HG03045 (cell line): ENCODE results near the gene TRAPPC2B.
"Not testable (repeated sequence)": the region's sequence is repeated elsewhere in the genome, so short reads cannot be mapped to it uniquely, and the experiment has no call there.

Source experiments
- ATAC-seq: cut with Tn5 transposase; IDR thresholded peaks from one replicate; pipeline ENCODE4 v1.9.1; 2021; ENCODE audit warnings: mild to moderate bottlenecking, moderate library complexity; ENCODE audit not compliant: unreplicated experiment

The TRAPPC2B gene

DNA sequence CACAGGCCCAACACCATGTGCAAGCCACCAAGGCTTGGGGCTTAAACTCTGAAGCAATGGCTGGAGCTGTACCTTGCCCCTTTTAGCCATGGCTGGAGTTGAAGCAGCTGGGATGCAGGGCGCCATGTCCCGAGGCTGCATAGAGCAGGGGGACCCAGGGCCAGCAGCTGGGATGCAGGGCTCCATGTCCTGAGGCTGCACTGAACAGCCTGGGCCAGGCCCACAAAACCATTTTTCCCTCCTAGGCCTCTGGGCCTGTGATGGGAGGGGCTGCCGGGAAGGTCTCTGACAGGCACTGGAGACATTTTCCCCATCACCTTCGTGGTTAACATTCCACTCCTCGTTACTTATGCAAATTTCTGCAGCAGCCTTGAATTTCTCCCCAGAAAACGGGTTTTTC lies 10.8 kb downstream of the TRAPPC2B start:
- no peak for ATAC-seq

- not testable (repeated sequence) for ATAC-seq
Observed at GRCh38 chr19:57374647-57375046, 11.3 kb downstream of the TRAPPC2B start.

- ATAC-seq, result no peak
Observed at GRCh38 chr19:57376151-57376550, 12.8 kb downstream of the TRAPPC2B start.

DNA sequence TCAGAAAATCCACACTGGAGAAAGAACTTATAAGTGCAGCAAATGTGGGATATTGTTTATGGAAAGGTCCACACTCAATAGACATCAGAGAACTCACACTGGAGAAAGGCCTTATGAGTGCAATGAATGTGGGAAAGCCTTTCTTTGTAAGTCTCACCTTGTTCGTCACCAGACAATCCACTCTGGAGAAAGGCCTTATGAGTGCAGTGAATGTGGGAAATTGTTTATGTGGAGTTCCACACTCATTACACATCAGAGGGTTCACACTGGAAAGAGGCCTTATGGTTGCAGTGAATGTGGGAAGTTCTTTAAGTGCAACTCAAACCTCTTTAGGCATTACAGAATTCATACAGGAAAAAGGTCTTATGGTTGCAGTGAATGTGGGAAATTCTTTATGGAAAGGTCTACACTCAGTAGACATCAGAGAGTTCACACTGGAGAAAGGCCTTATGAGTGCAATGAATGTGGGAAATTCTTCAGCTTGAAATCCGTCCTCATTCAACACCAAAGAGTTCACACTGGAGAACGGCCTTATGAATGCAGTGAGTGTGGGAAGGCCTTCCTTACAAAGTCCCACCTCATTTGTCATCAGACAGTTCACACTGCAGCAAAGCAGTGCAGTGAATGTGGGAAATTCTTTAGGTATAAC lies 14.3 kb downstream of the TRAPPC2B start:
- no peak for ATAC-seq

DNA sequence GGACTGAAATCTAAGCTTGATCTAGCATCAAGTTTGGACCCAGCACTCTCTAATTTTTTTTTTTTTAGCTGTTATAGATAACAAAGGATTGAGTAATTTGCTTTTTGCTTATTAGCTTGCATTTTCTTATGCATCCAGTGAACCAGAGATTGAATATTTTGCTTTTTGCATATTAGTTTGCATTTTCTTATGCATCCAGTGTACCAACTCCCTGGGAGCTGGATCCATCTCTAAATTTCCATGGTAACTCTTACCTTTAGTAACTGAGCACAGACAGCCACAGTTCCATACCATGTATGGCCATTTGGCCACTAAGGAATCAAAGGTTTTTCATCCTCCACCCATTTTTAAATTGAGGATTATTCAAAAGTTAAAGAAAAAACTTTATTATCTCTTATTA lies 17.6 kb downstream of the TRAPPC2B start:
- no peak for ATAC-seq

DNA sequence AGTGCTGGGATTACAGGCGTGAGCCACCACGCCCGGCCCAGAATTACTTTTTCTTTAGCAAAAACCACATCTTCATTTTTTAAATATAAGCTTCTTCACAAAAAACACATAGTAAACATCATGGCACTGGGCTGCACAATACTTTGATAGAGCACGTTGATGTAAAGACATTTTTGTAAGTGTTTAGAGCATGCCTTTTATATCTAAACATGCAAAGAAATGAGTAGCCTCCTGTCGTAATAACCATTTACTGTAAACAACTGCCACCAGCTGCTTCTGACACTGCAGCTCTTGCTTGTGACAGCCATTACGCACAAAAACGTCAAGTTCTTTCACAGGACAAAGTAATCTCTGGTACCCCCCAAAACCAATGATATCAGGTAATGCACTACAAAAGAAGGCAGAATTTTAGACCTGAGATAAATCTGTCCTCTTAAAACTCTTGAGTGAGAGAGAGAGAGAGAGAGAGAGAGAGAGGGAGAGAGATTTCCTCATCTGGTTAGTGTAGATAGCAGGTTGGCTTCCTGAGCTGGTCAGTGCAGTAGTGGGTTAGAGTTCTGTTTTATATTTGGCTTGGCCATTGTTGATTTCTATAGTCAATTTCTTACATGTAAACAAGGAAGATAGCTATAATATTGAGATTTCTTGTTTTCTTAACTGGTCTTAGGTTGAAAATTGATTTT lies 19.6 kb downstream of the TRAPPC2B start:
- ATAC-seq, result no peak

- no peak for ATAC-seq
Observed at GRCh38 chr19:57389194-57389729, 25.9 kb downstream of the TRAPPC2B start.

- peak; percentile 95 for ATAC-seq
Observed at GRCh38 chr19:57389730-57390598, 26.6 kb downstream of the TRAPPC2B start, which contains the start of gene ZNF548. Gene ZNF548, plus strand, starts transcription at chr19:57389854. Its CDS starts 246 bp downstream, at chr19:57390100.

DNA sequence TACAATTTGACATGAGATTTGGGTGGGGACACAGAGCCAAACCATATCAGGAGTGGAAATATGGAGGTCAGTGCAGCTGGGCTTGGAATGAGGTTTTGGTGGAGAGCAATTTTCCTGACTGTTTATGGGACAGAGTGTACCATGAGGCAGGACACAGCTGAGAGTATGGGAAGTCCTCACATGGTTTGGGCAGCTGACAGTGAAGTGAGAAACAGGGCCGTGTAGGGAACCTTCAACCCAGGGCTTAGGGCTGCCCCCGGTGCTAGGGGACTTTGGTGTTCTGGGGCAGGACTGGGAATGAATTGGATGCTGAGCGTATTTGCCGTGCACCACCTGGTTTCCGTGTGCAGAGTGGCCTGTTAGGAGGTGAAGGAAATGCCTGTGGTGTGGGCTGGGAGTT lies 32.4 kb downstream of the TRAPPC2B start:
- ATAC-seq, result no peak

DNA sequence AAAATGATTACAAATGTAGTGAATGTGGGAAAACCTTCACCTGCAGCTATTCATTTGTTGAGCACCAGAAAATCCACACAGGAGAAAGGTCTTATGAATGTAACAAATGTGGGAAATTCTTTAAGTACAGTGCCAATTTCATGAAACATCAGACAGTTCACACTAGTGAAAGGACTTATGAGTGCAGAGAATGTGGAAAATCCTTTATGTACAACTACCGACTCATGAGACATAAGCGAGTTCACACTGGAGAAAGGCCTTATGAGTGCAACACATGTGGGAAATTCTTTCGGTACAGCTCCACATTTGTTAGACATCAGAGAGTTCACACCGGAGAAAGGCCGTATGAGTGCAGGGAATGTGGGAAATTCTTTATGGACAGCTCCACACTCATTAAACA lies 35.5 kb downstream of the TRAPPC2B start:
- no peak for ATAC-seq

DNA sequence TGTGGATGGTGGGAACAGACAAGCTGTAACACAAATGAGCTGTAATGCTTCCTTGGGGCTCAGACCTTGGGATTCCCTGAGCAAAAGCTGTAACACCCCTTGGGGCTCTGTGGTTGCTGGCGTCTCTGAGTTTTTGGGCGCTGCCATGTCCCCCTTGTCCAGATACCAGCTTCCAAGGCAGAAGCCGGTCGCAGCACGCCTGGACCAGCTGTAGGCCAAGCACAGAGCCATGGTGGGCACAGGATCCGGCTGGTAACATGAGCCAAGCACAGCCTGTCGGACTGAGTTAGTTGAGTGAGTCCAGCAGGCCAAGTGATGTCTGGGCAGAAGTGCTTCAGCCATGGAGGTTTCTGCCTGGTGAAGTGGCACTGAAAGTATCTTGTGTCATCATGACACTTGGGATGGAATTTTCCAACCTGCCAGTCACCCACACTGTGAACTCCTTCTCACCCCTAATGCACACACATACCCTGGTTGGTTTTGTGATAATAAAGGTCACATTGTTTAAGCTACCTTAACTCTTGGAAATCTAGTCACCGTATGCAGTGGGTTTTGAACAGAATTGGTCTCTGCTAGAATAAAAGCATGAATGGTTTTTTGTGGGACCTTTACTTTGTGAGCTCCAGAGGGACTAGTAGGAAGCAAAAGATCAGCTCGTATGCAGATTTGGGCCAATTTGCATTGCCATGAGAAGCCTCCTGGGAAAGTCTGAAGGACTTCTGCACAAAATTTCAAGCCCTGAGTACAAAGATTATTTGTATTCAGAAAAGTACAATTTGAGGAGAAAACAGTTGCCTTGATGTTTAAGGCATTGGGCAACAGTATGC lies 40.6 kb downstream of the TRAPPC2B start:
- no peak for ATAC-seq

GRCh38 chr19:57406516-57407123 lies 43.3 kb downstream of the TRAPPC2B start:
- no peak for ATAC-seq

- ATAC-seq, result peak; percentile 99
Observed at GRCh38 chr19:57410877-57411671, 47.7 kb downstream of the TRAPPC2B start, which contains the start of gene ZNF17. Gene ZNF17, plus strand, starts transcription at chr19:57411161. Its CDS starts 2,455 bp downstream, at chr19:57413616.
